ENCODE measurements around the gene CYSLTR1.

Gene CYSLTR1

GRCh38 chrX:78330540-78330939 is 3.1 kb upstream of the CYSLTR1 start:
- TF ChIP-seq, protein P1, sequence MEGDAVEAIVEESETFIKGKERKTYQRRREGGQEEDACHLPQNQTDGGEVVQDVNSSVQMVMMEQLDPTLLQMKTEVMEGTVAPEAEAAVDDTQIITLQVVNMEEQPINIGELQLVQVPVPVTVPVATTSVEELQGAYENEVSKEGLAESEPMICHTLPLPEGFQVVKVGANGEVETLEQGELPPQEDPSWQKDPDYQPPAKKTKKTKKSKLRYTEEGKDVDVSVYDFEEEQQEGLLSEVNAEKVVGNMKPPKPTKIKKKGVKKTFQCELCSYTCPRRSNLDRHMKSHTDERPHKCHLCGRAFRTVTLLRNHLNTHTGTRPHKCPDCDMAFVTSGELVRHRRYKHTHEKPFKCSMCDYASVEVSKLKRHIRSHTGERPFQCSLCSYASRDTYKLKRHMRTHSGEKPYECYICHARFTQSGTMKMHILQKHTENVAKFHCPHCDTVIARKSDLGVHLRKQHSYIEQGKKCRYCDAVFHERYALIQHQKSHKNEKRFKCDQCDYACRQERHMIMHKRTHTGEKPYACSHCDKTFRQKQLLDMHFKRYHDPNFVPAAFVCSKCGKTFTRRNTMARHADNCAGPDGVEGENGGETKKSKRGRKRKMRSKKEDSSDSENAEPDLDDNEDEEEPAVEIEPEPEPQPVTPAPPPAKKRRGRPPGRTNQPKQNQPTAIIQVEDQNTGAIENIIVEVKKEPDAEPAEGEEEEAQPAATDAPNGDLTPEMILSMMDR (IDR thresholded peaks at IDR 0.05): no peak
- no peak overlapping the region for H3K27ac ChIP-seq
- DNase-seq (ENCODE audit: low spot score): no peak
- no peak overlapping the region for H3K4me3 ChIP-seq

- TF ChIP-seq, protein P1 (IDR thresholded peaks at IDR 0.05): no peak
- no peak for DNase-seq (ENCODE audit: low spot score)
- H3K27ac ChIP-seq: no peak overlapping the region
- H3K4me3 ChIP-seq: no peak overlapping the region
Observed at GRCh38 chrX:78330068-78330467, 2.7 kb upstream of the CYSLTR1 start.

DNA sequence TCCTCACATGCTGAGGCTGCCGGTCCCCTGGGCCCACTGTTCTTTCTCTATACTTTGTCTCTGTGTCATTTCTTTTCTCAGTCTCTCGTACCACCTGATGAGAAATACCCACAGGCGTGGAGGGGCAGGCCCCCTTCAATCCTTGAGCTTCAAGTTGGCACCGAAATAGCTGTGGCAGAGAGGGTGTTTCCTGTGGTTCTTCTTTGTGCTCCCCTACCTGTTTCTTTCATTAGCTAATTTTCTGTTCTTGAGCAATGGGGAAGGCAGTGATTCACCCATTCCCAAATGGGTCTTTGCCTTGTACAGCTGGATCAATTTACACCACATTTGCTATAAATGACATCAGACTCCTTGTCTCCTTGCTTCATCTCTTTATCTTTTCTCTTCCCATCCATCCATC is 2.1 kb upstream of the CYSLTR1 start:
- Histone ChIP-seq H3K27ac (no peak overlapping the region), H3K4me3 (no peak overlapping the region)
- TF ChIP-seq, protein P1 (IDR thresholded peaks at IDR 0.05): no peak
- no peak for DNase-seq (ENCODE audit: low spot score)

DNA sequence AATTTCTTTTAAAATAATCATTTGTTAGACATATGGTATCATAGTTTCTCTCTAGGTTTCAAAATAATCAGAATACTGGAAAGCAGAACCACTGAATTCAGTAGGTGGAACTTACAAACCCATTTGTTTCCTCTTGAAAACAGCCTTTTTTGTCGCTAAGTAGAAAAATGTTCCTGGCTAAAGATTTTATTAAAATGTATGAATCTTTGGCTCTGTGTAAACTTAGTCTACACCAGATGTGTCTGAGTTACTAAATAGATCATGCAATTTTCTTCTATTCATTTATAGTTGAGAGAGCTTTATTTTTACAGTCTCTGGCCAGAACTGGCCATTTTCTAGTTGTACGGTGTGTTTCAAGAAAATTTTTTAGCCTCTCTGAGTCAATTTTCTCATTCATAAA is 1.0 kb downstream of the CYSLTR1 start:
- DNase-seq (ENCODE audit: low spot score): no peak
- Histone ChIP-seq H3K4me3 (peak overlapping the region; percentile 29), H3K27ac (no peak overlapping the region)
- TF ChIP-seq, protein P1 (IDR thresholded peaks at IDR 0.05): no peak

DNA sequence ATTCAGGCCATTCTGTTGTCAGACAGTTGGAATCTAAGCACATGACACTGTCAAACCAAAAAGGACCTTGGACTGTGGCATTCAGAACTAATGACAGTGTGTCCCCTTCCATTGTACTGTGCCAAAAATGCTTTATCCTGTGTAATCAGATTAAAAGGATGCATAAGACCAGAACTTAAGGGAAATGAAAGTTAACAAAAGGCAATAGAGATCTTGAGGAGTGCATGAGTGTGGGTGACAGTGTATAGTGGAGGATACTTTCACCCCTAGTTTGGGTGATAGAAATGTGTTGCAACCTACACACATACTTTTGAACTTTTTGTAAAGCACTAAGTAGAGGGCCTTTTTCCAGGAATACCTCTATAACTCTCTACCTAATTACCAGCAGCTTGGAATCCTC is 4.5 kb downstream of the CYSLTR1 start:
- TF ChIP-seq, protein P1 (IDR thresholded peaks at IDR 0.05): no peak
- no peak for DNase-seq (ENCODE audit: low spot score)
- H3K4me3 ChIP-seq: no peak overlapping the region
- H3K27ac ChIP-seq: no peak overlapping the region

DNA sequence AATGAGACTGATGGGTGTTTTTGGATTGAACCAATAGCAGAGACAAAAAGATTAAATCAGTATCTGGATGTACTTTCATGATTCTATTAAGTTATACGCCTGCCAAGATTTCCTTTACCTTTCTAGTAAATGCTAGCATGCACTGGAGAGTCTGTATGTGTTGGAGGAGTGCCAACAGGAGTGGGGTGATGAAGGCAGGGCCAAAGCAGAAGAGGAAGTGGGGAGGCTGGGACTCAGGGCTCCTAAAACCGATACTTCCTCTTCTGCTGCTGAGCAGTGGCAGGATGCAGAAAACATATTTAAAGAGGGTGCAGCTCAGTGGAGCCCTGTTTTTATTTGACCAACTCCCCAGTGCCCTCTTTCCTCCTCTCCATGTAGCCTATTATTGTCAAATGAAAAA is 5.6 kb downstream of the CYSLTR1 start:
- Histone ChIP-seq H3K4me3 (no peak overlapping the region), H3K27ac (no peak overlapping the region)
- DNase-seq (ENCODE audit: low spot score): no peak
- TF ChIP-seq, protein P1 (IDR thresholded peaks at IDR 0.05): no peak

GRCh38 chrX:78316265-78316664 is 11.1 kb downstream of the CYSLTR1 start:
- TF ChIP-seq, protein P1 (IDR thresholded peaks at IDR 0.05): no peak
- no peak overlapping the region for H3K4me3 ChIP-seq
- H3K27ac ChIP-seq: no peak overlapping the region
- DNase-seq (ENCODE audit: low spot score): no peak

Data from coronary artery (tissue), 2 donors.